Mesodermal cell (in vitro differentiated cells): ENCODE results near the gene ZMYM3.

Experiments used
- H3K27ac ChIP-seq: 2 replicates; pipeline ENCODE4 v1.7.0; 2013; ENCODE audit warnings: mild to moderate bottlenecking, low read depth, low read length, moderate library complexity; ENCODE audit not compliant: severe bottlenecking
- H3K36me3 ChIP-seq: 2 replicates; pipeline ENCODE4 v1.7.1; 2013; ENCODE audit warnings: mild to moderate bottlenecking, low read length, moderate library complexity; ENCODE audit not compliant: control insufficient read depth, insufficient read depth
- H3K4me1 ChIP-seq: one replicate; pipeline ENCODE4 v1.7.1; 2013; ENCODE audit warnings: mild to moderate bottlenecking, low read length; ENCODE audit not compliant: insufficient read depth, control insufficient read depth, poor library complexity, severe bottlenecking
- H3K4me3 ChIP-seq: 2 replicates; pipeline ENCODE4 v1.7.0; 2013; ENCODE audit warnings: low read length, control low read depth, mild to moderate bottlenecking; ENCODE audit not compliant: insufficient read depth, poor library complexity, severe bottlenecking; ENCODE audit errors: extremely low read depth
- H3K9me3 ChIP-seq: 2 replicates; pipeline ENCODE4 v1.7.1; 2013; ENCODE audit warnings: mild to moderate bottlenecking, low read length, moderate library complexity; ENCODE audit not compliant: control insufficient read depth
- WGBS, 2 experiments: methylation state at CpG; one replicate each; pipeline ENCODE4 v1.1.5; 2013; ENCODE audit warnings: missing lambda C conversion rate in 2 of 2; ENCODE audit not compliant: insufficient coverage in 2 of 2; 5-methylcytosine and 5-hydroxymethylcytosine counted together

ZMYM3 gene

DNA sequence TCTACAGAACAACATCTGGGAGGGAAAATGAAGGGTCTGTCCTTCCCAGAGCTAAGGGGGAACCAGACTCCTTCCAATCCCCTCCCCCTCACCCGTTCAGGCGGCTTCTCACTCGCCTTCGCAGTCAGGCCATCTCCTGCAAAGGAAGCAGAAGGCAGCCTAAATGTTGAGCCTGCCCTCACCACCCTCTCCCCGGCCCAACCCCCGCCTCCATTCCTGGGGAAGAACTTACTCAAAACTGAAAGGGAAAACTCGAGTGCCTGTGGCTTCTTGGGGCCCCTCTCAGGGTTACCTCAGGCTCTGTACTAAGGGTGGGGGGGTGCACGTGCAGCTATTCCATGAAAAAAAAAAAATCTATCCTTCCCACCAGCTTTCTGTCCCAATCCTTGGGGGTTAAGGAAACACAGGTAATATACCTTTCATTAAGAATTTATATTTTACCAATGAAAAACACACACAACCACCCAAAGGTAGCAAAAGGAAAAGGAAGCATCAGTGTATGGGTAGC, 2.4 kb downstream of the ZMYM3 start:
- H3K4me3 ChIP-seq = peak overlapping the region; percentile 60
- H3K36me3 ChIP-seq = peaks cover 38% of the 10 kb centered on the region
- no peak overlapping the region for H3K27ac ChIP-seq
- no peaks in the 10 kb centered on the region for H3K9me3 ChIP-seq
- peaks cover 18% of the 10 kb centered on the region for H3K4me1 ChIP-seq
- WGBS, 2 experiments = no CpG with 5 or more reads among the region's 8 CpGs

DNA sequence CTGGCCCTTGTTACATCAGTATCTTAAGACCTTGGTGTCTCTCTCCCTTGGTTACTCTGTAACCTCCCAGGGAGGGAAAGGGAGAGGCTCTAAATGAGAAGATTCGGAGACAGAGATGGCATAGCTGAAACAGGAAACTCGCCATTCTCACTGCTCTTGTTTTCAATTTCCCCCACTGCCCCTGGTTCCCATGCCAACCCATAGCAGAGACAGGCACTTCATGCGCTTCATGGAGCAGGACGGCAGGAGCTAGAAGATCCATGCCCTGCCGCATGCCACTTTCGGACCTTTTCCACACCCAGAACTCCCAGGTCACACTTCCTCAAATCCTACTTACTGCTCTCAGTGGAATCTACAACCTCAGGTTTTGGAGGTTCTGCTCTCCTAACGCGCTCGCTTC, 3.1 kb downstream of the ZMYM3 start:
- Histone ChIP-seq H3K36me3 (peaks cover 42% of the 10 kb centered on the region), H3K4me3 (no peak overlapping the region), H3K9me3 (no peaks in the 10 kb centered on the region), H3K4me1 (peaks cover 15% of the 10 kb centered on the region), H3K27ac (no peak overlapping the region)
- WGBS, 2 experiments = 97% methylated on average over 5 of the region's 9 CpGs; no CpG with 5 or more reads in 1 of the 2 experiments

DNA sequence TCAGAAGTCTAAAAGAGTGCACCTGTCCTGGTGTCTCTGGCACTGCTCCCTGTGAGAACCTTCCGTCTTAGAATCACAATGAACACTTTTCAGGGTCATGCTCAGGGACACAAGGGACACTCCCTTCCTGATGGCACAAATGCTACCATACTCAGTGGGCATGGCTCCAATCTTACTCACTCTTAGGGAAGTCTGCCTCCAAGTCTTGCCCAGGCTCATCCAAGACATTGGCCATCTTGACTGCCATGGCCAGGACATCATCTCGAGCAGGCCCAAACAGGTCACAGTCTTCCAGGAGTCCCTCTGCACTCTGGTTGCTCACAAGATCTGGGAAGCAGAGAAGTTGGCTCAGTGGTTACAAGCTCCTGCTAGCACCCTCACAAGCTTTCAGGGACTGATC, 8.8 kb downstream of the ZMYM3 start:
- Histone ChIP-seq H3K36me3 (peaks cover 86% of the 10 kb centered on the region), H3K9me3 (no peaks in the 10 kb centered on the region), H3K27ac (no peak overlapping the region), H3K4me1 (no peaks in the 10 kb centered on the region), H3K4me3 (no peak overlapping the region)
- 83 to 100% methylated on average over 1 of the region's 2 CpGs for WGBS, 2 experiments

DNA sequence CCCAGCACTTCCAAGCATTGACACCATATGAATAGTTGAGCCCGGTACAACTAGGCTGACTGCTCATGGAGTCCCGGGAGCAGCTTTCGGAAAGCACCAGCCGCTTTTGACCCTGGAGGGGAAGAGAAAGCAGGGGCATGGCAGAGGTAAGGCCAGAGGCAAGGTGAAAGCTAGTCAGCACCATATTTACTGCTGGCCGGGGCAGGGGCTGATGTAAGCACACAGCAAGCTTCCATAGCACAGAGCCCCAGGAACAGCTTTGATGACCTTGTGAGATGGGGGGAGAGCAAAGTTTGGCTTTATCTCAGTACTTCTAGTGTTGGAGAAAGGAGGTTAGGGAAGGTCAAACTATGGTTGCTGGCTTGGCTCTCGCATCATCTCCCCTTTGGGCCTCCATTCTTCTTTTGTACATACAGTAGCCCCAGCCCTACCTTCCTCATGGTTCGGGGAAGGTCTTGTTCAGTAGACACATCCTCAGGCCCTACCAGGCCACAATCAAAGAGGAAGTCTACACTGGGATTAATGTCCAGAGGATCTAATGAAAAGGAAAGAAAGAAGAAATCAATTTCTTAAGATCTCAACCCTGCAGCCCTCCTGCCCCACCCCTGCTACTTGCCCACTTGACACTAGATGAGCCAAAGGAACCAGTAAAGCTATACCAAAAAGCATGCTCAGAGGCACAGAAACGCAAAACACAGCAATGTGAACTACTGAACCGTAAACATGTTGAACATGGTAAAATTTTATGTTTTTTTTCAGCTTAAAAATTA, 9.4 kb downstream of the ZMYM3 start:
- 100% methylated on average over 3 of the region's 9 CpGs; no CpG with 5 or more reads in 1 of the 2 experiments for WGBS, 2 experiments
- H3K36me3 ChIP-seq = peaks cover 87% of the 10 kb centered on the region

DNA sequence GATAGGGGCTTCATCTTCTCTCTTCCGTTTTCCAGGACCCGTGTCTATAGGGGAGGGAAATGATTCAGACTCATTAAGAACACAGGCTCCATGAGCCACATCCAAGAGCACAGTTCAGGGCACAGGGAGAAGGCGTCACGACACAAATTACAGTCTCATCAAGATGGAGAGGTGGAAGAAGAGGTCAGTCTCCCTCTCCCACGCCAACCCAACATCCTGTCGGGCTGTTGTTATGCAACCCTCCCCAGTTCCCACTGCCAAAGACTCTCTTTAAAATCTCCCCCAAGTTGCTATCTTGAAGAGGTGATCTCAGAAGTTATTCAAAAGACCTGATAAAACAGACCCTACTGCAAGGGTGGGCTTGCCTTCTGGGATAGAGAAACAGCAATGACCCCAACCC, 12.6 kb downstream of the ZMYM3 start:
- no CpG with 5 or more reads among the region's 6 CpGs for WGBS, 2 experiments
- H3K36me3 ChIP-seq = peaks cover 65% of the 10 kb centered on the region

More for the DNA sequence above, 9.4 kb downstream of the ZMYM3 start:
- Histone ChIP-seq H3K9me3 (no peaks in the 10 kb centered on the region), H3K27ac (no peak overlapping the region), H3K4me3 (no peak overlapping the region), H3K4me1 (no peaks in the 10 kb centered on the region)

DNA sequence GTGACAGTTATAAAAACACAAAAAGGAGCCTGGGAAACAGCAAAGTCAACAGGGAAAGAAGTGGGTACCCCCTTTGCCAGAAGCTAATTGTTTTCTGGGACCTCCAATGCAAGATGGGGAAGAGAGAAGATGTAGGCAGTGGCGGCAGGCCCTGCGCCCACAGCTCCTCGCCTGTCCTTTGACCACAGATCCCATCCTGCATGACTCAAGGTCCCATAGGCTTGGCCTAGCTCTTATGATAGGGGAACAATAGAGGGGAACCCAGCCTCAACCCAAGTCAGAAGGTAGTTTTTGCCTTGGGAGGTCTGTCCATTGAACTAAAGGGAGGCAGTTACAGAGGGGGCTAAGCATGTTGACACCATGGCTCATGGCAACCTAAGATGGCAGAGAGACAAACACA, 14.2 kb downstream of the ZMYM3 start:
- peaks cover 52% of the 10 kb centered on the region for H3K36me3 ChIP-seq
- no peaks in the 10 kb centered on the region for H3K4me1 ChIP-seq
- H3K4me3 ChIP-seq = no peak overlapping the region
- WGBS, 2 experiments = no CpG with 5 or more reads among the region's 3 CpGs
- no peak overlapping the region for H3K27ac ChIP-seq
- no peaks in the 10 kb centered on the region for H3K9me3 ChIP-seq

More for the DNA sequence above, 12.6 kb downstream of the ZMYM3 start:
- H3K27ac ChIP-seq = no peak overlapping the region
- no peaks in the 10 kb centered on the region for H3K4me1 ChIP-seq
- no peak overlapping the region for H3K4me3 ChIP-seq
- H3K9me3 ChIP-seq = no peaks in the 10 kb centered on the region

DNA sequence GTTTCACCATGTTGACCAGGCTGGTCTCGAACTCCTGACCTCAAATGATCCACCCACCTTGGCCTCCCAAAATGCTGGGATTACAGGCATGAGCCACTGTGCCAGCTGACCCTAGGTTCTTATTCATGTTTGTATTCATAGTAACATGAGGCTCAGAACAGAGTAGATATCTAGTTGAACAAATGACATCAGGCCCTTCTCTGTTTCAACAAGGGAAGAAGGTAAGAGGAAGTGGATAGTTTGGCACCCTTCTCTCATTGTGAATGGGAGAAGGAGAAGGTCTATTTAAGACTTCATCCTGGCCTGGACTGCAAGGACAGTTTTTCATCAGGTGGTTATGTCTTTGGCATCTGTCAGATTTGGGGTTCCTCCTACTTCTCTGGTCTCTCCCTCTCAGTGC, 17.1 kb downstream of the ZMYM3 start:
- no peak overlapping the region for H3K27ac ChIP-seq
- H3K4me1 ChIP-seq = no peaks in the 10 kb centered on the region
- H3K9me3 ChIP-seq = no peaks in the 10 kb centered on the region
- no CpG with 5 or more reads among the region's 1 CpG for WGBS, 2 experiments
- H3K36me3 ChIP-seq = peaks cover 23% of the 10 kb centered on the region
- no peak overlapping the region for H3K4me3 ChIP-seq

DNA sequence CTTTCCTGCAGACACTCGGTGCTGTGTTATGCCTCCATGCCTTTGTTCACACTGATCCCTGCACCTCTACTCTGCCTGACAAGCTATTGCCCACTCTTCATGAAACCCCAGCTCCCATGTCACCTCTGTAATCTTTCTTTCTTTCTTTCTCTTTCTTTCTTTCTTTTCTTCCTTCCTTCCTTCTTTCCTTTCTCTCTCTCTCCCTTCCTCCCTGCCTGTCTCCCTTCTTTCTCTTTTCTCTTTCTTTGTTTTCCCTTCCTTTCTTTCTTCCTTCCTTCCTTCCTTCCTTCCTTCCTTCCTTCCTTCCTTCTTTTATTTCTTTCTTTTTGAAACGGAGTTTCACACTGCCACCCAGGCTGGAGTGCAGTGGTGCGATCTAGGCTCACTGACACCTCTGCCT, 18.5 kb downstream of the ZMYM3 start:
- Histone ChIP-seq H3K4me3 (no peak overlapping the region), H3K4me1 (no peaks in the 10 kb centered on the region), H3K9me3 (no peaks in the 10 kb centered on the region), H3K36me3 (peaks cover 10% of the 10 kb centered on the region), H3K27ac (no peak overlapping the region)
- 69 to 100% methylated on average over 1 to 2 of the region's 3 CpGs for WGBS, 2 experiments

DNA sequence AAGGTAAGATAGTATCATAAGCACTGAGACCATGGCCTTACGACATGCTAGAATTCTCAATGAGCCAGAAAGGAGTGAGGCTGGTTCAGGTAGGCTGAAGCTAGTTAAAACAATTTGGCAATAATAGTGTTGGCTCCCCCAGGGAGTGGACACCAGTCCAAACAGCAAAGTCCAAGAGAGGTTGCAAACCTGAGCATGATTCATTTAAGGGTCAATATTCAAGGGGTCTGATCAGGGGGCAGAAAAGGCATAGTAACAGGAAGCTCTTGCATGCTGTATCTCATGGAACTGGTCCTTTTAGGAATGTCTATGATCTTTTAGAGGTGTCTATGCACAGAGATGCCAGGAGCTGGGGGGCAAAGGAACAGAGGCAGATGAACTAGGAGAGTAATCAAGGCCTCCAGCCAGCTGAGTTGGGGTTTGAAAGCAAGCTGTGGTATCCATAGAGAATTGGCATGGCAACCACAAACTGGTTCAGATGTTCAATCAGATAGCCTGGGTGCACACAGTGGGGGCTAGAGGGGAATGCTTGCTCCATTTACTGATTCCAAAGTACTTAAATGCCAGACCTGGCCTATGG, 25.8 kb downstream of the ZMYM3 start:
- WGBS, 2 experiments = 100% methylated on average over 1 of the region's 1 CpG; no CpG with 5 or more reads in 1 of the 2 experiments
- Histone ChIP-seq H3K4me1 (no peaks in the 10 kb centered on the region), H3K9me3 (no peaks in the 10 kb centered on the region), H3K27ac (no peak overlapping the region), H3K4me3 (no peak overlapping the region), H3K36me3 (no peaks in the 10 kb centered on the region)

DNA sequence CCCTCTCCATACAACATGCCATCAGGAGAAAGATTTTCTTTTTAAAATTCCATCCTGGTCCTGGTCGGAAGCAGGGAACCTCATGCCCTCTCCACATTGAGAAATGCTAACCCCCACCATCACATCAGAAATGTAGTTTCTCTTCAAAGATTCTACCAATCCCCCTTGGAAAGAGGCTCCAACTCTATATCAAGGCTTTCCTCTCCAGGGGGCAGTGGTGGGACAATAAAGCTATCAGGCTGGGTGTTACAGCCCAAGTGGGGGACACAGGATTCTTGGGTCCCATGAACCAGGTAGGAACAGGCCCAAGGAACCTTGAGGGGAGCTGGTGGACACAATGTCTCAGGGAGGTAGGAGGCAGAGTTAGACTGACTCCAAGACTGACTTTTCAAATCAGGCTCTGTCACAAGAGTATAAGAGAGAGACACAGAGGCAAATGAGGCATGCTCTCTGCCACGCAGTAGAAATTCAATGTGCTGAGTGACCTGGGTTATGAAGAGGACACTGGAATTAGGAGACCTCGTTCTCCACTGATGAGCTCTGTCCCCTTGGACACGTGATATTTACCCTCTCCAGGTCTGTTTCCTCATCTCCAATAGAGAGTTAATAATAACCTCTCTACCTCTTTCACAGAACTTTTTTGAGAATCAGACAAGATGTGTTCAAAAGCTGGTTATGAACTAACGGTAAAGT, 26.4 kb downstream of the ZMYM3 start:
- 83 to 86% methylated on average over 1 of the region's 5 CpGs for WGBS, 2 experiments
- Histone ChIP-seq H3K27ac (no peak overlapping the region), H3K36me3 (no peaks in the 10 kb centered on the region), H3K4me3 (no peak overlapping the region), H3K9me3 (no peaks in the 10 kb centered on the region), H3K4me1 (no peaks in the 10 kb centered on the region)
